Frontal cortex (tissue), 4 donors: ENCODE measurements around the gene XRCC1. TPM values are rescaled to one million over a fixed set of nuclear protein-coding genes. Genes with fewer than 3 reads are reported as not detected.
A peak's percentile ranks its signal among the peaks of the same experiment; 100 is the strongest.
"Not testable (repeated sequence)": the region's sequence is repeated elsewhere in the genome, so short reads cannot be mapped to it uniquely, and the experiment has no call there.

Experiments used
- DNase-seq, 2 donors: peaks; one replicate each; pipeline ENCODE4 v3.0.0; 2012; ENCODE audit warnings: low spot score in 2 of 2
- FAIRE-seq: peaks from 2 replicates; lab custom pipeline; 2012; peaks lifted over from hg19 to GRCh38; lab: Jason Lieb, UNC
- total RNA-seq: library from RNA; depleted of rRNA; stranded (reverse); fragments of >200 nt; gene quantifications from one replicate; pipeline ENCODE4 v1.2.3, GENCODE V29; 2014
- donor health status: control.
- donor health status: control.
- donor health status: control.

The XRCC1 gene
- total RNA-seq, 1 donor from 2014 or later: 13.9 TPM

DNA sequence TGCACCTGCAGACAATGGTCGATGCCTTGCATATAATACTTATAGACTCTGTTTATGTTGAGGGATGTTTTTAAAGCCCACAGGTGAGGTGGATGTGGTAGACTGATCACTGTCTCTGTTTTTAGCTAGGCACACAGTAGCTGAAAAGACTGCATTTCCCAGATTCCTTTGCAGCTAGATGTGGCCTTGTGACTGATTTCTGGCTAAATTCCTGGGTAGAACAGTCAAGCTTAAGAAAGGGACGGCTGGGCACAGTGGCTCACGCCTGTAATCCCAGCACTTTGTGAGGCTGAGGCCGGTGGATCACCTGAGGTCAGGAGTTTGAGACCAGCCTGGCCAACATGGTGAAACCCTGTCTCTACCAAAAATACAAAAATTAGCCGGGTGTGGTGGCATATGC is 25.0 kb upstream of the XRCC1 start:
- FAIRE-seq, DNase-seq: not testable (repeated sequence)

GRCh38 chr19:43599635-43600295 is 24.4 kb upstream of the XRCC1 start:
- DNase-seq (no peak), FAIRE-seq (no peak)

- FAIRE-seq (no peak), DNase-seq (no peak)
Measured at GRCh38 chr19:43598445-43599240, 23.3 kb upstream of the XRCC1 start.

- no peak for DNase-seq
- no peak for FAIRE-seq
Measured at GRCh38 chr19:43597876-43598275, 22.5 kb upstream of the XRCC1 start.

DNA sequence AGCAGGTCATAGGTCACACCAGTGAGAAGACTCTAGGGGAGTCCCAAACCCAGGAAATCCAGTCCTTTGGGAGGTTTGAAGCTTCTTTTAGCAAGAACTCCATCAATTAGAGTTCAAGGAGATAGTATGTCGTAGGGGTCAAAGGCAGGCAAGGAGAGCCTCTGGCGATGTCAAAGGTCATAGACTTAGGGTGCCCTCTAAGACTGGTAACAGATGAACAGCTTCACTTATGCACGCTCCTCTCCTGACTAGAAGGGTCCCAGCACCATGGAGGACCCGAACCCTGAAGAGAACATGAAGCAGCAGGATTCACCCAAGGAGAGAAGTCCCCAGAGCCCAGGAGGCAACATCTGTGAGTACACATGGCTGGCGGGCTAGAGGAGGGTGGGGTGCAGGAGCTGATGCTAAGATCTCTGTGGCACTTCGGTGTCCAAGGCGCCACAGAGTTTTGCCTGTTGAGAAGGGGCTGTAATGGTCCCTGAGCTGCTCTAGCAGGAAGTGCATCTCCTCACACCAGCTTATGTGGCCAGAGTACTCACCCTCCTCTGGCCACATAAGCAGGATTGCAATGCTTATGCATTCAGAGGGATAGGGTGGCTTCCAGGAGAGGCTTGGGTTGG is 21.6 kb upstream of the XRCC1 start:
- no peak for FAIRE-seq

GRCh38 chr19:43595999-43596841 is 20.9 kb upstream of the XRCC1 start, which contains the start of the genes IRGQ and ZNF576:
Gene IRGQ (minus strand): TSS chr19:43596134. CDS start chr19:43595338, 796 bp downstream.
Gene ZNF576 (plus strand): TSS chr19:43596595. CDS start chr19:43597109, 514 bp downstream.
- DNase-seq: peak; percentile 95 to 97
- FAIRE-seq: peak; percentile 81

More for the DNA sequence above, 21.6 kb upstream of the XRCC1 start:
- DNase-seq: no peak

DNA sequence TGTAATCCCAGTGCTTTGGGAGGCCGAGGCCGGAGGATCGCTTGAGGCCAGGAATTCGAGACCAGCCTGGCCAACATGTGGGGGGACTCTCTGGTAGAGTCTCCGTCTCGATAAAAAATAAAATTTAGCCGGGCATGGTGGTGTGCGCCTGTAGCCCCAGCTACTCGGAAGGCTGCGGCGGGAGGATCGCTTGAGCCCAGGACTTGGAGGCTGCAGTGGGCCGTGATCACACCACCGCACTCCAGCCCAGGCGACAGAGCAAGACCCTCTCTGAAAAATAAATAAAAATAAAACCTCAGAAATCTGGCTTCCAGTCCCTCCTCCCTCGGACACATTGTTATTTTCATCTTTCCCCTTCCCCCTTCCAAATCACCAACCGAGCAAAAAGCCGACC is 20.3 kb upstream of the XRCC1 start:
- no peak for FAIRE-seq
- DNase-seq: no peak

DNA sequence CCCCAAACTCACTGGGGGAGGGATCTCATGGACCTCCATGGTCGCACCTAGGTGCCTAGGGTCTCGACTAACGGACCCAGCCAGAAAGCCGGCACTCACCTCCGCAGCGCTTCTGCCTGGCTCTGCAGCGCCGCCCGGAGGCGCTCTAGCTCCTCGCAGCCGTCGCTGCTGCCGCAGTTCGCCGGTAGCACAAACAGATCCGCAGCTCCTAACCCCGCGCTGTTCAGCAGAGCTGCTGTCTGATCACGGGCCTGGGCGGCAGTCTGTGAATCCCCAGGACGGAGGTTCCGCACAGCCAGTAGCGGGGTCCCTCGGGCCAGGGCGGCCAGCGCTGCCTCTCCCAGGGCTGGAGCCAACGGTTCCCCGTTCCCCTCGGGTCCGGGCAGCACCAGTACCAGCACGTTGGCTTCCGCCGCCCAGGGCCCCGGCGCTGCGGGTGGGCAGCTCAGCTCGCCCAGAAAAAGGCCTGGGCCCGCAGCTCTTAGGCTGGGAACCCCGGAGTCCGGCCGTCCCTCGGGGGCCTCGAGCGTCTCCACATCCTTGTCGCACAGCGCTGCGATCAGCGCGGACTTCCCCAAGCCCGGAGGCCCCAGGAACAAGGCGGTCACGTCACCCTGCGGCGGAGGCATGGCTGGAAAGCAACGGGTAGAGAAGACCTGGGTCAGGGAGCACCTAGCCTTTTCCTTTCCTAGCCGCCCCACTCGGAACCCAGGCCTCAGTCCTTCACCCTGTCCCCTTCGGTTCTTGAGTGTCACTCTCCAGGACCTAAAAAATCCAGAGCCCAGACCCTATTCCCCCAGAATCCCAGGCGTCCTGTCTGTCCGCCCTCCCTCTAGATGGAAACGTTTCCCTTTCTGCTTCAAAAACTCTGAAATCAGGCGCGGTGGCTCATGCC is 19.6 kb upstream of the XRCC1 start:
- DNase-seq: no peak

DNA sequence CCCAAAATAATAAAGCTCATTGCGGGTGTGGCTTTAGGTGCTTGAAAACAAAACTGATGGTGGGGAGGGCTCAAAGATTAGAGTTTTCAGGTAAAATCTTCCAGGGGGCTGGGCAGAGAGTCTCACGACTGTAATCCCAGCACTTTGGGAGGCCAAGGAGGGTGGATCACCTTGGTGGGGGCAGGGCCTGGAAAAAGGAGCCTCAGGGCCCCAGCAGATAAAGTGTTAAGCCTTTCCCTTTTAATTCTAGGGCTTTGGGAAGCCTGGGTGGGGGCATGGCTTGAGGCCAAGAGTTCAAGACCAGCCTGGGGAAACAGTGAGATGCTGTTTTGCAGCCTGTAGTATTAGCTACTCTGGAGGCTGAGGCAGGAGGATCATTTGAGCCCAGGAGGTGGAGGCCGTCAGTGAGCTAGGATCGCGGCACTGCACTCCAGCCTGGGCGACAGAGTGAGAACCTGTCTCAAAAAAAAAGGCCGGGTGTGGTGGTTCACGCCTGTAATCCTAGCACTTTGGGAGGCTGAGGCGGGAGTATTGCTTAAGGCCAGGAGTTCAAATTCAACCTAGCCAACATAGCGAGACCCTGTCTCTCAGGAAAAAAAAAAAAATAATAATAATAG is 18.9 kb upstream of the XRCC1 start:
- no peak for DNase-seq
- FAIRE-seq: no peak

More for the DNA sequence above, 19.6 kb upstream of the XRCC1 start:
- no peak for FAIRE-seq

DNA sequence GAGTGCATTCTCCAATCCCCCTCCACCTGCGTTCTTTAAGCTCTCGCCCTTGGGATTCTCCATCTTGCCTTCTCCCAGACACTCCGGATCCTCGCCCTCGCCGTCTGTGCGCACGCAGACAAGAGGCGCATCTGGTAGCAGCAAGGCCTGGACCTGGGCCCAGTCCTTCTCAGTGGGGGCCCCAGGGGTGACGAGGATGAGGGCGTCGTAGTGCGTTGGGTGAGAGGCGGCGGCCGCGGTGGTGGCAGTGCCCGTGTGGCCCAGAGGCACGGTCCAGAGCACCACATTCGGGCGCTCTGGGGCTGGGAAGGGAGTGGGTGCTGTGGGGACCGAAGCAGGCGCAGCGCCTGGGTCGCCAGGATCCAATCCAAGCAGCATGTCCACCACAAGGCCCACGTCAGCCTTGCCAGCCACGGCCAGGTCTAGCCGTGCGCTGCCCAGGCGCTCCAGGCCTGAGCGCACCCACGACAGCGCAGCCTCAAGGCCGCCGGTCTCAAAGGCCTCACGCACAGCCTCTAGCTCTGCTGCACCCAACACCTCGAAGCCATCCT is 17.5 kb upstream of the XRCC1 start:
- FAIRE-seq (no peak), DNase-seq (no peak)

- FAIRE-seq (no peak), DNase-seq (no peak)
Measured at GRCh38 chr19:43591904-43592772, 16.8 kb upstream of the XRCC1 start.

DNA sequence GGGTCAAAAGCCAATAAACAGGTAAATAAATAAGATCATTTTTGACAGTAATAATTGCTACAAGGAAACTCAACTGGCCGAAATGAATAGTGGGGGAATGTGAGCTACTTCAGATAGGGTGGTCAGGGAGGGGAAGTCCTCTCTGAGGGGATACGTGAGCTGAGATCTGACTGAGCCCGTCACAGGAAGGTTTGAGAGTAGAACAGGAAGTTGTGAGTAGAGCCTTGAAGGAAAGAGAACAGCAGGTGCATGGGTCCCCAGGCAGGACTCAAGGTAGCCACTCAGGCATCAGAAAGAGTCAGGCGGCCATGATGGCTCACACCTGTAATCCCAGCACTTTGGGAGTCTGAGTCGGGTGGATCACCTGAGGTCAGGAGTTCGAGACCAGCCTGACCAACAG is 14.4 kb upstream of the XRCC1 start:
- no peak for FAIRE-seq

DNA sequence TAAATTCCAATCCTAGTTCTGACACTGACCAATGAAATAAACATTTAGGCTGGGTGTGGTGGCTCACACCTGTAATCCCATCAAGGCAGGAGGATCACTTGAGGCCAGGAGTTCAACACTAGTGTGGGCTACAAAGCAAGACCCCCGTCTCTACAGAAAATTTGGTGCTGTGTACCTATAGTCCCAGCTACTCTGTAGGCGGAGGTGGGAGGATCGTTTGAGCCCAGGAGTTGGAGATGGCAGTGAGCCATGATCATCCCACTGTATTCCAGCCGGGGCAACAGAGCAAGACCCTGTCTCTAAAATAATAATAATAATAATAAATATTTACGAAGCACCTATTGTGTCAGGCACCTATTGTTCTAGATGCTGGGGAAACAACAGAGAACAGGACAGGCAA is 13.9 kb upstream of the XRCC1 start:
- no peak for FAIRE-seq

More for the DNA sequence above, 14.4 kb upstream of the XRCC1 start:
- DNase-seq: no peak

DNA sequence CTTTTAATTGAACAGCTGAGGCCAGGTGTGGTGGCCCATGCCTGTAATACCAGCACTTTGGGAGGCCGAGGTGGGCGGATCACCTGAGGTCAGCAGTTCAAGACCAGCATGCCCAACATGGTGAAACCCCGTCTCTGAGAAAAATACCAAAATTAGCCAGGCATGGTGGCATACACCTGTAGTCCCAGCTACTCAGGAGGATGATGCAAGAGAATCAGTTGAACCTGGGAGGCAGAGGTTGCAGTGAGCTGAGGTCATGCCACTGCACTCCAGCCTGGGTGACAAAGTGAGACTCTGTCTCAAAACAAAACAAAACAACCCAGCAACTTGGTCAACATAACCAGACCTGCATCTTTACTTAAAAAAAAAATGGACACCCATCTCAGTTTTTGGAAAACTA is 11.7 kb upstream of the XRCC1 start:
- DNase-seq, FAIRE-seq: not testable (repeated sequence)

More for the DNA sequence above, 13.9 kb upstream of the XRCC1 start:
- DNase-seq: no peak

DNA sequence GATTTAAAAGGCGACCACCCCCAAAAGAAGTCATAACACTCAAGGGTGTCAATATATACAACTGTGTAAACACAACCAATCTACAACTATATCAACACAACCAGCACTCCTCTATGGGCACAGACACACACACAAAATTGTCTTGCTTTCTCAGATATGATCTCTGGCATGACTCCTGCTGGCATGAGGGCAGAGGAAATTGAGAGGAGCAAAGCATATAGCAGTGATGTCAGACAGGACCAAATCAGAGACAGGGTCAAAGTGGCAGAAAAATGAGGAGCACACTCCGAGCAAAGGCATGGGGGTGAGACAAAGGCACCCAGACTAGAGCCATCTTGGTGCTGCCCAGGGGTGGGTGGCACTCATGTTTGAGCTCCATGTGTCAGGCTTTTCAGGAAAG is 11.0 kb upstream of the XRCC1 start:
- DNase-seq (no peak), FAIRE-seq (no peak)

GRCh38 chr19:43584484-43584883 is 9.2 kb upstream of the XRCC1 start:
- FAIRE-seq (no peak), DNase-seq (no peak)

GRCh38 chr19:43582495-43582894 is 7.2 kb upstream of the XRCC1 start:
- DNase-seq (no peak), FAIRE-seq (no peak)
